GM19324 (cell line): ENCODE results near the gene ZNF236.
"Not testable (repeated sequence)": the region's sequence is repeated elsewhere in the genome, so short reads cannot be mapped to it uniquely, and the experiment has no call there.

Experiments used
- ATAC-seq: cut with Tn5 transposase; IDR thresholded peaks from one replicate; pipeline ENCODE4 v1.9.1; 2021; ENCODE audit warnings: mild to moderate bottlenecking, moderate library complexity; ENCODE audit not compliant: unreplicated experiment, low FRiP score

ZNF236 gene

DNA sequence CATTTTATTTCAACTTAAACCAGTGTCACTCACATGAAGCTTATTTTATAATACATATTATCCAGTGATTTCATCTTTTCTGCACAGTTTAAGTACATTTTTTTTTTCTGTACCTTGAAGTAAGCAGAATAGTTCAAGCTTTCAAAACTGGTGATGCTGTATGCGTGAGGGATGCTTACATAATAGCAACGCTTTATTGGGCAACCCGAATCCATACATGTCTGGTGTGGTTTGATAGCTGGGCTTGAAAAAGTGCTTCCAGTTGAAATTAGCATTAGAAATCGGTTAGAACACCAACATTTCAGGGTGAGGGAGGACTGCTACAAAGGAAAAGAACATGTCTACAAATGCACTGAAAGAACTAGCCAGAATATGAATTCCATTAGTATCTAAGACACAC is 192.8 kb downstream of the ZNF236 start:
- ATAC-seq = no peak

DNA sequence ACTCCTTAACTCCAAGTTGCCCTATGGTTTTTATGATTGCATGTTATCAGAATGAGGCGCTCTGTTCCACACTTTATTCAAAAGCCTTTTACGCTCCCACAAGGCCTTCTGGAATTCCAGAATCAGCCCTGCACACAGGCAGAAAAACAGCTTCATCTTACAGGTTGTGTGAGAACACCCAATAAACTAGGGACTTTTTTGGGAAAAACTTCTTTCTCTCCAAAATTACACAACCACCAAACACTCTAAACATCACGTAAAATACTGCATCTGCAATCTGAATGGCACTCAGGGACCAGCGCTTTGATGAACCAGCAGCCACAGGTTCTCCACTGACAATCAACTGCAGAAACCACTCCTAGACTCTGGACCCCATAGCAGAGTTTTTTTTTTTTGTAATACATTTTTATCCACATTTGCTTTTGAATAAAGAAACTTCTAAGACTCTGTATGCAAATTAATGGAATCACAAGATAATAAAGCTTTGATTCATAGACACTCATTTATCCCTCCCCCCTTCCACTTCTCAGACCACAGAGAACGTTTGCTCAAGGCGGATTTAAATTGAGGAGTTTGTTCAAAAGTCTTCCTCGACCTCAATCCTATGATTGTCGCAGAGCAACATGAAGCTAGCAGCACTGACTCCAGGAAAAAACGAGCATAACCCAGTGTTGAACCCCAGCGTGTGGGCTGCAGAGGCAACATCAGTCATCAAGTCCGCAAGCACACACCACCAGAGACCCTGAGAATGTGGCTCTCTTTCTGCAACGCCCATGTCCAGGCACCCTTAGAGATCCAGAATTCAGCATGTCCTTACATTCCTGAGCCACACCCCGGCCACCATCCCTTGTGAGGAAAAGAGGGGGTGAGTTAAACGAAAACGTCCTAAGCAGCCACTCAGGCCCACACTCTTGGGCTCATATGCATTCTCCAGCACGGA is 193.7 kb downstream of the ZNF236 start:
- no peak for ATAC-seq

DNA sequence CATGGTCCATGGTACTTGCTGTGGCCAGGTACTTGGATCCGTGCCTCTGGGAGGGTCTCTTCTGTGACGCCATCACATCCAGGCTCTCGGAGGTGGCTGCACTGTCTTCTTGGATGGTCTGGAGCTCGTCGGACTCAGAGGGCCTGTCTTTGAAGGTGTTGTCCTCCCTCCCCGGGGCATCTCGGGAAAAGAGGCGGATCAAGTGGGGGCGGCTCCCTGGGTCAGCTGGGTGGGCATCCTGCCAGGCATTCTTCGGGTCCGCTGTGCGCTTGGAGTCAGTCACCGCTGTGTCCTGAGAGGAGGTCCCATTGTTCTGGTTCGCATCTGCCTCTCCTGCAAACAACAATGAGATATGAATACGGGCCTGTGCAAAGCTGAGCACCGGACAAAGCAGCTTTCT is 194.6 kb downstream of the ZNF236 start:
- no peak for ATAC-seq

DNA sequence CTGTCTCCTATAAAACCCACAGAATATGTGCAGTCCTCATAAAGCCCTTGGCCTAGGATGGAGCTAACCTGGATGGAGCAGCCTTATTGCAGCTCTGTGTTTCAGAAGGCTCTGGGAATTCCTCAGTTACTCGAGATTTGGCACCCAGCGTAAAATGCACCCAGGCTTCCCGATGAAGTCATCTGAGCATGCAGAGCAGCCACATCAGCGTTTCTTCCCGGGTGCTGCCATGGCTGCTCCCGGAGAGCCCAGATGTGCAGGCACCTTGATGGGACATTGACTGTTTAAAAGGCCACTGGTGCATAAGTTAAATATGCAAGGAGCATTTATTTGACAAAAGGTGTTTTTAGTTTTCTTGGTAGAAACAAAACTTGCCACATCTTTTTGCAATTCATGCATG is 195.0 kb downstream of the ZNF236 start:
- ATAC-seq = no peak

DNA sequence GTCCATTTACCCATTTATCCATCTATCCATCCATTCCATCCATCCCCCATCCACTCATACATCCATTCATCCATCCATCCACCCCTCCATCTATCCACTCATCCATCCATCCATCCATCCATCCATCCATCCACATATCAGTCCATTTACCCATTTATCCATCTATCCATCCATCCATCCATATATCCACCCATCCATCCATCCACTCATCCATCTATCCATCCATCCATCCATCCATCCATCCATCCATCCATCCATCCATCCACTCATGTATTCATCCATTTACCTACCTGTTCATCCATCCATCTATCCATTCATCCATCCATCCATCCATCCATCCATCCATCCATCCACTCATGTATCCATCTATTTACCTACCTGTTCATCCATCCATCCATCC is 196.3 kb downstream of the ZNF236 start:
- not testable (repeated sequence) for ATAC-seq

DNA sequence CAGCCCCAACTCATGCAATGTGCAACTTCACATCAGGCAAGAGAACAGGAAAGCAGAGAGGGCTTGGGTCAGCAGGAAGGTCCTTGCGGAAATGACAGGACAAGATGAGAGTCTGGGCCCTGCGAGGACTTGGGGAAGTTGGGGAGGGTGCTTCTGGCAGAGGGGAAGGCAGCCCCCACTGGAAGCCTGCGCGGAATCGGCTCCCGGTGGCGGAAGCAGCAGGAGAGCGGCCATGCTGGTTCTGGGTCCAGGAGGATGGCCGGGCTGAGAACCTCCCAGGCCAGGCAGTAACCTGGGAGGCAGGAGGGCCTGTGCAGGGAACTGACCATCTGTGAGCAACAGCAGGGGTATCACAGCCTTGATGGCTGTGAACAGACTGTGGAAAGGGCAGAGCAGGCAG is 197.3 kb downstream of the ZNF236 start:
- ATAC-seq = no peak
